Sigmoid colon (tissue), 7 donors: ENCODE data around the gene UBE2H. TPM values are rescaled to one million over a fixed set of nuclear protein-coding genes. Genes with fewer than 3 reads are reported as not detected.
A peak's percentile ranks its signal among the peaks of the same experiment; 100 is the strongest.

ENCODE experiments used
- DNase-seq: peaks from one replicate; pipeline ENCODE4 v3.0.0-alpha.2; 2019
- H3K27ac ChIP-seq, 4 donors: fragments of 200-600 bp; sonication (generic); one replicate each; pipeline ENCODE4 v1.5.1; 2016 to 2019; ENCODE audit warnings: mild to moderate bottlenecking in 1 of 4
- H3K27me3 ChIP-seq, 3 donors: fragments of 200-600 bp; sonication (generic); one replicate each; pipeline ENCODE4 v1.5.1; 2019; ENCODE audit warnings: mild to moderate bottlenecking in 1 of 3
- H3K36me3 ChIP-seq, 4 donors: fragments of 200-600 bp; sonication (generic); one replicate each; pipeline ENCODE4 v1.5.1; 2016 to 2019
- H3K4me1 ChIP-seq, 4 donors: fragments of 200-600 bp; sonication (generic); one replicate each; pipeline ENCODE4 v1.5.1; 2017 to 2019
- H3K4me3 ChIP-seq, 4 donors: fragments of 200-600 bp; sonication (generic); one replicate each; pipeline ENCODE4 v1.5.1; 2017 to 2019; ENCODE audit warnings: mild to moderate bottlenecking in 2 of 4, moderate library complexity in 1 of 4
- H3K9me3 ChIP-seq, 4 donors: fragments of 200-600 bp in 3 of 4; sonication (generic) in 3 of 4; one replicate each; pipeline versions ENCODE4 v1.5.1 to v1.6.1; 2013 to 2019
- EP300 ChIP-seq, 4 donors: sonication (generic); formaldehyde crosslinking; IDR thresholded peaks; one replicate each; pipeline ENCODE4 v1.6.1; 2017; ENCODE audit warnings: antibody characterized with exemption in 4 of 4
- POLR2A ChIP-seq, 2 donors: fragments of 450-650 bp; IDR thresholded peaks; one replicate each; pipeline ENCODE4 v1.6.1; 2016; ENCODE audit warnings: antibody characterized with exemption in 2 of 2, mild to moderate bottlenecking in 2 of 2, moderate library complexity in 2 of 2
- POLR2AphosphoS5 ChIP-seq, 4 donors: sonication (generic); formaldehyde crosslinking; IDR thresholded peaks; one replicate each; pipeline ENCODE4 v1.6.1; 2017; ENCODE audit warnings: antibody characterized with exemption in 4 of 4
- WGBS, 2 donors: extraction: QIAGEN DNeasy Blood & Tissue Kit; methylation state at CpG; one replicate each; pipeline ENCODE4 v1.1.7; 2013; 5-methylcytosine and 5-hydroxymethylcytosine counted together
- intact Hi-C: fragments of 100-400 bp; cut with DNase I; formaldehyde crosslinking; loops from one replicate; pipeline ENCODE4 v1.15.1; 2023
- polyA plus RNA-seq, 3 donors: library from polyadenylated mRNA; stranded (reverse); fragments of 200-250 nt; gene quantifications; one replicate each; pipeline ENCODE4 v1.2.3, GENCODE V29; 2013
- total RNA-seq, 4 donors: library from RNA; depleted of rRNA; stranded (reverse); fragments of >200 nt; gene quantifications; one replicate each; pipeline ENCODE4 v1.1.0, GENCODE V29; 2016
- TF ChIP-seq, protein P1 (sequence below), 4 experiments: fragments of 450-650 bp in 3 of 4; fragments of 200-600 bp in 1 of 4; IDR thresholded peaks; one replicate each; pipeline ENCODE4 v1.5.1; 2016 to 2019; ENCODE audit warnings: antibody characterized with exemption in 4 of 4, mild to moderate bottlenecking in 3 of 4, moderate library complexity in 2 of 4
- donor health status: healthy with polysubstance abuse.
- donor health status: Bipolar disorder and iron deficiency.
- donor health status: healthy.

UBE2H gene
- total and polyA plus RNA-seq, 7 donors, result 20.4 to 99.7 (median 68.8) TPM

DNA sequence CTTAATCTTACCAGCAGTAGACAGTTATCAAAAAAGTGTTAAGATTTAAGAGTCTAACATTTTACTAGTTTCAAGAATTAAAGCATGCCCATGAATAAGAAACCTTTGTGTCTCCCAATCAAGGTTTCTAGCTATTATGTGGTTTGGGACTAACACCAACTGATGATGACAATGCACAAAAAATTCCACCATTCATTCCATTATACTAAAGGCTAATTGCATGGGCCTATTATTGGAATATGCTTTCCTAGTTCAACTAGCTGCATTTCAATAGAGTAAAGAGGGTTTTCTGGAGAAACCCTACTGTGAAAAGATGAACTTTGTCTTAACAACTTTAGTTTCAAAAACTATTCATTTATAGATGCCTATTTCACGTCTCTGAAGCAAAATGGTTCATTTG lies 44.6 kb downstream of the UBE2H start:
- peaks cover 0 to 48% (median 22%) of the 10 kb centered on the region in 4 donors for H3K4me1 ChIP-seq

DNA sequence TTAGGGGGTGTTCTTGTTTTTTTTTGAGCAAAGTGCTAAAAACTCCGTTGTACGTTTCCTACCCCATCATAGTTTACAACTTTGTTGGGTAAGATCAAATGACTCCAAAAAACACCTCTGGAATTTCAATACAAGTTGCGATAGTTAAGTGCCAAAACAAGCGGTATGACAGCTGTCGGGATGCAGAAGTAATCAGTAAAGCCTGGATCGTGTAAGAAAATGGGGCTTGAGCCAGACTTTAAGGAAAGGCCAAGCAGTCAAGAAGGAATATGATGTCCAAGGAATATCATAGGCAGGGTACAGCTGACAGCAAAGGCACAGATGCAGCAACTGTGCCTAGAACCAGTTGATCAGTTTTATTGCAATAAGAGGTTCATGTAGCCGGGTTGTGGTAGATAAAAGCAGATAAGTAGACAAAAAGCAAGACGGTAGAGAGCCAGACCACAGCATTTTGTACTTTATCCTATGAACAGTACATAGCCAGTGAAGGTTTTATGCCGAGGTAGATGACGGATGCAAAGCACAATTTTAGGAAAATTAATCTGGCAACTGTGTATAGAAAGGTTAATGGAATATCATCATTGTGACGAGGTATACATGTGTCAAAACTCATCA lies 45.5 kb downstream of the UBE2H start:
- WGBS, 2 donors, result 25 to 64% methylated on average over 11 of the region's 11 CpGs
- H3K9me3 ChIP-seq, result no peaks in the 10 kb centered on the region
- peak overlapping the region in 3 of 4 donors; percentile 11 to 28 (median 20) for H3K27ac ChIP-seq
- H3K27me3 ChIP-seq, result no peaks in the 10 kb centered on the region
- intact Hi-C loops, result no loop called here
- TF ChIP-seq POLR2A (IDR thresholded peaks at IDR 0.05) (no peak), EP300 (IDR thresholded peaks at IDR 0.05) (no peak), POLR2AphosphoS5 (IDR thresholded peaks at IDR 0.05) (no peak)
- TF ChIP-seq, protein P1, sequence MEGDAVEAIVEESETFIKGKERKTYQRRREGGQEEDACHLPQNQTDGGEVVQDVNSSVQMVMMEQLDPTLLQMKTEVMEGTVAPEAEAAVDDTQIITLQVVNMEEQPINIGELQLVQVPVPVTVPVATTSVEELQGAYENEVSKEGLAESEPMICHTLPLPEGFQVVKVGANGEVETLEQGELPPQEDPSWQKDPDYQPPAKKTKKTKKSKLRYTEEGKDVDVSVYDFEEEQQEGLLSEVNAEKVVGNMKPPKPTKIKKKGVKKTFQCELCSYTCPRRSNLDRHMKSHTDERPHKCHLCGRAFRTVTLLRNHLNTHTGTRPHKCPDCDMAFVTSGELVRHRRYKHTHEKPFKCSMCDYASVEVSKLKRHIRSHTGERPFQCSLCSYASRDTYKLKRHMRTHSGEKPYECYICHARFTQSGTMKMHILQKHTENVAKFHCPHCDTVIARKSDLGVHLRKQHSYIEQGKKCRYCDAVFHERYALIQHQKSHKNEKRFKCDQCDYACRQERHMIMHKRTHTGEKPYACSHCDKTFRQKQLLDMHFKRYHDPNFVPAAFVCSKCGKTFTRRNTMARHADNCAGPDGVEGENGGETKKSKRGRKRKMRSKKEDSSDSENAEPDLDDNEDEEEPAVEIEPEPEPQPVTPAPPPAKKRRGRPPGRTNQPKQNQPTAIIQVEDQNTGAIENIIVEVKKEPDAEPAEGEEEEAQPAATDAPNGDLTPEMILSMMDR (IDR thresholded peaks at IDR 0.05), result no peak
- H3K4me1 ChIP-seq, result peaks cover 0 to 48% (median 22%) of the 10 kb centered on the region in 4 donors
- peaks cover 0 to 15% (median 0%) of the 10 kb centered on the region in 4 donors for H3K36me3 ChIP-seq
- no peak for DNase-seq
- H3K4me3 ChIP-seq, result no peak overlapping the region

More for the DNA sequence above, 44.6 kb downstream of the UBE2H start:
- H3K36me3 ChIP-seq, result peaks cover 0 to 11% (median 0%) of the 10 kb centered on the region in 4 donors
- no peak overlapping the region for H3K4me3 ChIP-seq
- H3K9me3 ChIP-seq, result no peaks in the 10 kb centered on the region
- no peaks in the 10 kb centered on the region for H3K27me3 ChIP-seq
- no peak for DNase-seq
- intact Hi-C loops, result no loop called here
- H3K27ac ChIP-seq, result no peak overlapping the region
- WGBS, 2 donors, result 76 to 78% methylated on average over 1 of the region's 1 CpG
- no peak for TF ChIP-seq POLR2A (IDR thresholded peaks at IDR 0.05)
- TF ChIP-seq, protein P1 (IDR thresholded peaks at IDR 0.05), result no peak
- no peak for TF ChIP-seq EP300 (IDR thresholded peaks at IDR 0.05)
- TF ChIP-seq POLR2AphosphoS5 (IDR thresholded peaks at IDR 0.05), result no peak

DNA sequence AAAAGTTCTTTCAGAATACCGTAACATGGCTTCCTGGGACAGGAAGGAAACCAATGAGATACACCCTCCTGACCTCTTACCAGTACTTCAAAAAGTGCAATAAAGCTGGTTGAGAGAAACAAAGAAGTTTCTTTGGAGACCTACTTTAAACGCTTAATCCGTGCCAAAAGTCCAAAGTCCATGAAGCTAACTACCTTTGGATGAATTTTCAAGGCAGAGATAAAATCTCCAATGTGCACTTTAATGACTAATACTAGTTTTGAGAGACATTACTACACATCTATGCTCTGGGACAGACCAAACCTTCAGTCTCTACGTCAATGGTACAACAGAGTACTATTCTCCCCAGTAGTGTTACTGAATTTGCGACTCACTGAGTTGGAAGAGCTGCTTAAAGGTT lies 46.1 kb downstream of the UBE2H start:
- H3K4me1 ChIP-seq, result peaks cover 0 to 43% (median 22%) of the 10 kb centered on the region in 4 donors
- H3K9me3 ChIP-seq, result no peaks in the 10 kb centered on the region
- peaks cover 0 to 16% (median 0%) of the 10 kb centered on the region in 4 donors for H3K36me3 ChIP-seq
- peak overlapping the region in 3 of 4 donors; percentile 11 to 28 (median 20) for H3K27ac ChIP-seq
- intact Hi-C loops, result no loop called here
- no peak overlapping the region for H3K4me3 ChIP-seq
- TF ChIP-seq, protein P1 (IDR thresholded peaks at IDR 0.05), result no peak
- TF ChIP-seq POLR2AphosphoS5 (IDR thresholded peaks at IDR 0.05), result no peak
- TF ChIP-seq POLR2A (IDR thresholded peaks at IDR 0.05), result no peak
- no peak for TF ChIP-seq EP300 (IDR thresholded peaks at IDR 0.05)
- 16 to 50% methylated on average over 5 of the region's 5 CpGs for WGBS, 2 donors
- no peaks in the 10 kb centered on the region for H3K27me3 ChIP-seq
- no peak for DNase-seq

DNA sequence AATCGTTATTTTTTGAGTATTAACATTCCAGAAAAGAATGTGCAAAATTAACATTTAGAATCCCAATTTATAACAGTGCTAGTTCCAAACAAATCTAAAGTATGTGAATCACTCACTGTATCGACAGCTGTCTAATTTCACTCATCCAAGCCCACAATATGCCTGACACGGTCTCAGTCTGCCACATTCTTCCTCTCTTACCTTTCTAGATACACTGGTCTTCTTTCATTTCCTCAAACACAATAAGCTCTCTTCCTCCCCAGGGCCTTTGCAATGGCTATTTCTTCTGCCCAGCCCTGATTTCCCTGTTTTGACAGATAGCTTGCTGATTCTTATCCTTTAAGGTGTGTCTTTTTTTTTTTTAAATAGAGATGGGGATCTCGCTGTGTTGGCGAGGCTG lies 48.8 kb downstream of the UBE2H start:
- Histone ChIP-seq H3K9me3 (no peaks in the 10 kb centered on the region), H3K4me1 (peaks cover 0 to 36% (median 26%) of the 10 kb centered on the region in 4 donors), H3K27me3 (no peaks in the 10 kb centered on the region), H3K36me3 (peaks cover 0 to 17% (median 4%) of the 10 kb centered on the region in 4 donors), H3K4me3 (no peak overlapping the region), H3K27ac (no peak overlapping the region)
- intact Hi-C loops, result no loop called here
- 76 to 89% methylated on average over 5 of the region's 5 CpGs for whole genome bisulfite sequencing, 2 donors
- no peak for DNase-seq
- TF ChIP-seq POLR2AphosphoS5 (IDR thresholded peaks at IDR 0.05), result no peak
- no peak for TF ChIP-seq EP300 (IDR thresholded peaks at IDR 0.05)
- no peak for TF ChIP-seq POLR2A (IDR thresholded peaks at IDR 0.05)
- TF ChIP-seq, protein P1 (IDR thresholded peaks at IDR 0.05), result no peak
